ENCODE measurements around the gene KRT33B. TPM values are rescaled to one million over a fixed set of nuclear protein-coding genes. Genes with fewer than 3 reads are reported as not detected.

The KRT33B gene
- total RNA-seq, 1 experiment from 2014 or later = not detected

- H3K4me3 Mint-ChIP-seq = no peak overlapping the region
- ATAC-seq = no peak
- no peak for DNase-seq (ENCODE audit: low spot score)
- peaks cover 15% of the 10 kb centered on the region for H3K9me3 Mint-ChIP-seq
- POLR2A ChIA-PET = no interaction called here
- CTCF ChIA-PET = interaction anchor here (0.8 to 2.6 kb wide), 4 partner anchors 15 to 258 kb away, joined by 3 to 11 read pairs (median 8); no protein-coding TSS in a partner anchor
- H3K27ac Mint-ChIP-seq = no peak overlapping the region
- TF ChIP-seq ATF2 (CRISPR knock-in tag; IDR thresholded peaks at IDR 0.05; ENCODE audit: borderline replicate concordance, low read depth) = no peak
- H3K27me3 Mint-ChIP-seq (ENCODE audit: low read depth) = no peaks in the 10 kb centered on the region; the same call in 1 of the 2 replicates
- peaks cover 6% of the 10 kb centered on the region for H3K36me3 Mint-ChIP-seq
- H3K4me1 Mint-ChIP-seq = no peaks in the 10 kb centered on the region
Measured at GRCh38 chr17:41390411-41390938, 20.9 kb upstream of the KRT33B start.

DNA sequence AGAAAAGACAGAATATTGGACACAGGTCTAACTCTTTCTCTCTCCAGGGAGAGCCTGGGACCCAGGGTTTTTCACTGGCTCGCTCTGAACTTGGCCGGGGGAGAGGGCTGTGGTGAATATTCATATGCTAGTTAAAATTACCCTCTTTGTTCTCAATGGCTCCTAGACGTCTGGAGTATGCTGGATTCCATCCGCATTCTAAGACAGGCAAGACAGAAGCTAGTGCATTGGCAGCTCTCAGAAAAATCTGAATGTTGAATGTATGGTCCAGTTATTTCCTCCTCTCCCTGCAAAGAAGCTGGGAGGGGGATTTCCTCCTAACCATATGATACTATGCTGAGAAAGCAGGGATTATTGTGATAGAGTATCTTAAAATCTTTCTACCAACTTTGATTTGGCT is 18.1 kb upstream of the KRT33B start:
- Mint-ChIP-seq H3K4me1 (no peaks in the 10 kb centered on the region), H3K9me3 (peaks cover 15% of the 10 kb centered on the region), H3K27ac (no peak overlapping the region), H3K27me3 (ENCODE audit: low read depth) (no peaks in the 10 kb centered on the region; the same call in 1 of the 2 replicates), H3K4me3 (no peak overlapping the region), H3K36me3 (peaks cover 6% of the 10 kb centered on the region)
- ATAC-seq (no peak), DNase-seq (ENCODE audit: low spot score) (no peak)
- ChIA-PET POLR2A (no interaction called here), CTCF (interaction anchor here (1.3 kb wide), 1 partner anchor 30 kb away, joined by 5 read pairs; no protein-coding TSS in a partner anchor)
- TF ChIP-seq, protein P1, sequence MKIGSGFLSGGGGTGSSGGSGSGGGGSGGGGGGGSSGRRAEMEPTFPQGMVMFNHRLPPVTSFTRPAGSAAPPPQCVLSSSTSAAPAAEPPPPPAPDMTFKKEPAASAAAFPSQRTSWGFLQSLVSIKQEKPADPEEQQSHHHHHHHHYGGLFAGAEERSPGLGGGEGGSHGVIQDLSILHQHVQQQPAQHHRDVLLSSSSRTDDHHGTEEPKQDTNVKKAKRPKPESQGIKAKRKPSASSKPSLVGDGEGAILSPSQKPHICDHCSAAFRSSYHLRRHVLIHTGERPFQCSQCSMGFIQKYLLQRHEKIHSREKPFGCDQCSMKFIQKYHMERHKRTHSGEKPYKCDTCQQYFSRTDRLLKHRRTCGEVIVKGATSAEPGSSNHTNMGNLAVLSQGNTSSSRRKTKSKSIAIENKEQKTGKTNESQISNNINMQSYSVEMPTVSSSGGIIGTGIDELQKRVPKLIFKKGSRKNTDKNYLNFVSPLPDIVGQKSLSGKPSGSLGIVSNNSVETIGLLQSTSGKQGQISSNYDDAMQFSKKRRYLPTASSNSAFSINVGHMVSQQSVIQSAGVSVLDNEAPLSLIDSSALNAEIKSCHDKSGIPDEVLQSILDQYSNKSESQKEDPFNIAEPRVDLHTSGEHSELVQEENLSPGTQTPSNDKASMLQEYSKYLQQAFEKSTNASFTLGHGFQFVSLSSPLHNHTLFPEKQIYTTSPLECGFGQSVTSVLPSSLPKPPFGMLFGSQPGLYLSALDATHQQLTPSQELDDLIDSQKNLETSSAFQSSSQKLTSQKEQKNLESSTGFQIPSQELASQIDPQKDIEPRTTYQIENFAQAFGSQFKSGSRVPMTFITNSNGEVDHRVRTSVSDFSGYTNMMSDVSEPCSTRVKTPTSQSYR (CRISPR knock-in tag; IDR thresholded peaks at IDR 0.05) = no peak
- no peak for TF ChIP-seq ZNF425 (CRISPR knock-in tag; conservative IDR thresholded peaks at IDR 0.05)
- TF ChIP-seq, protein P2, sequence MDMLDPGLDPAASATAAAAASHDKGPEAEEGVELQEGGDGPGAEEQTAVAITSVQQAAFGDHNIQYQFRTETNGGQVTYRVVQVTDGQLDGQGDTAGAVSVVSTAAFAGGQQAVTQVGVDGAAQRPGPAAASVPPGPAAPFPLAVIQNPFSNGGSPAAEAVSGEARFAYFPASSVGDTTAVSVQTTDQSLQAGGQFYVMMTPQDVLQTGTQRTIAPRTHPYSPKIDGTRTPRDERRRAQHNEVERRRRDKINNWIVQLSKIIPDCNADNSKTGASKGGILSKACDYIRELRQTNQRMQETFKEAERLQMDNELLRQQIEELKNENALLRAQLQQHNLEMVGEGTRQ (CRISPR knock-in tag; IDR thresholded peaks at IDR 0.05) = no peak
- TF ChIP-seq MXD4 (CRISPR knock-in tag; IDR thresholded peaks at IDR 0.05; ENCODE audit: borderline replicate concordance) = no peak
- no peak for TF ChIP-seq ZNF232 (CRISPR knock-in tag; IDR thresholded peaks at IDR 0.05)
- no peak for TF ChIP-seq NR3C1 (CRISPR knock-in tag; conservative IDR thresholded peaks at IDR 0.05; ENCODE audit: low read depth)
- no peak for TF ChIP-seq STAT6 (CRISPR knock-in tag; conservative IDR thresholded peaks at IDR 0.05; ENCODE audit: low read depth)
- no peak for TF ChIP-seq SP1 (CRISPR knock-in tag; conservative IDR thresholded peaks at IDR 0.05)
- TF ChIP-seq, protein P3, sequence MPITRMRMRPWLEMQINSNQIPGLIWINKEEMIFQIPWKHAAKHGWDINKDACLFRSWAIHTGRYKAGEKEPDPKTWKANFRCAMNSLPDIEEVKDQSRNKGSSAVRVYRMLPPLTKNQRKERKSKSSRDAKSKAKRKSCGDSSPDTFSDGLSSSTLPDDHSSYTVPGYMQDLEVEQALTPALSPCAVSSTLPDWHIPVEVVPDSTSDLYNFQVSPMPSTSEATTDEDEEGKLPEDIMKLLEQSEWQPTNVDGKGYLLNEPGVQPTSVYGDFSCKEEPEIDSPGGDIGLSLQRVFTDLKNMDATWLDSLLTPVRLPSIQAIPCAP (CRISPR knock-in tag; IDR thresholded peaks at IDR 0.05) = no peak
- TF ChIP-seq PRRX2 (CRISPR knock-in tag; IDR thresholded peaks at IDR 0.05) = no peak
- no peak for TF ChIP-seq GTF2I (CRISPR knock-in tag; conservative IDR thresholded peaks at IDR 0.05)
- no peak for TF ChIP-seq ESRRA (CRISPR knock-in tag; IDR thresholded peaks at IDR 0.05; ENCODE audit: borderline replicate concordance)
- TF ChIP-seq ZNF396 (CRISPR knock-in tag; IDR thresholded peaks at IDR 0.05; ENCODE audit: borderline replicate concordance) = no peak
- TF ChIP-seq ZNF263 (CRISPR knock-in tag; IDR thresholded peaks at IDR 0.05; ENCODE audit: low read depth) = no peak
- TF ChIP-seq NR1H2 (CRISPR knock-in tag; IDR thresholded peaks at IDR 0.05) = no peak

Data from WTC11 (cell line).